ENCODE data around the gene CCNY. TPM values are rescaled to one million over a fixed set of nuclear protein-coding genes. Genes with fewer than 3 reads are reported as not detected.
A peak's percentile ranks its signal among the peaks of the same experiment; 100 is the strongest.

Gene CCNY
- total RNA-seq, result 10 to 100 TPM; 22.4 to 35.1 (median 29.9) TPM

- Histone ChIP-seq H3K27ac (peak within 1 kb of the TSS; percentile 90), H3K4me3 (peak within 1 kb of the TSS; percentile 78), H3K36me3 (no peaks in the 10 kb centered on the region), H3K9me3 (no peaks in the 10 kb centered on the region), H3K27me3 (no peaks in the 10 kb centered on the region), H3K4me1 (peaks cover 70% of the 10 kb centered on the region)
- TF ChIP-seq, protein P1, sequence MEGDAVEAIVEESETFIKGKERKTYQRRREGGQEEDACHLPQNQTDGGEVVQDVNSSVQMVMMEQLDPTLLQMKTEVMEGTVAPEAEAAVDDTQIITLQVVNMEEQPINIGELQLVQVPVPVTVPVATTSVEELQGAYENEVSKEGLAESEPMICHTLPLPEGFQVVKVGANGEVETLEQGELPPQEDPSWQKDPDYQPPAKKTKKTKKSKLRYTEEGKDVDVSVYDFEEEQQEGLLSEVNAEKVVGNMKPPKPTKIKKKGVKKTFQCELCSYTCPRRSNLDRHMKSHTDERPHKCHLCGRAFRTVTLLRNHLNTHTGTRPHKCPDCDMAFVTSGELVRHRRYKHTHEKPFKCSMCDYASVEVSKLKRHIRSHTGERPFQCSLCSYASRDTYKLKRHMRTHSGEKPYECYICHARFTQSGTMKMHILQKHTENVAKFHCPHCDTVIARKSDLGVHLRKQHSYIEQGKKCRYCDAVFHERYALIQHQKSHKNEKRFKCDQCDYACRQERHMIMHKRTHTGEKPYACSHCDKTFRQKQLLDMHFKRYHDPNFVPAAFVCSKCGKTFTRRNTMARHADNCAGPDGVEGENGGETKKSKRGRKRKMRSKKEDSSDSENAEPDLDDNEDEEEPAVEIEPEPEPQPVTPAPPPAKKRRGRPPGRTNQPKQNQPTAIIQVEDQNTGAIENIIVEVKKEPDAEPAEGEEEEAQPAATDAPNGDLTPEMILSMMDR (IDR thresholded peaks at IDR 0.05), result no peak
- TF ChIP-seq EP300 (IDR thresholded peaks at IDR 0.05) (no peak), POLR2AphosphoS5 (IDR thresholded peaks at IDR 0.05) (peak in 1 of 3 donors; percentile 67), POLR2A (IDR thresholded peaks at IDR 0.05) (peak in 1 of 2 donors; percentile 43)
- peak; percentile 86 to 88 for DNase-seq (ENCODE audit: low spot score in 2 of 2)
- 0% methylated on average over 23 of the region's 109 CpGs for WGBS
These were observed at the start of gene CCNY for GRCh38 chr10:35336084-35336831. Gene CCNY, plus strand, starts transcription at chr10:35336509. Its CDS starts 545 bp downstream, at chr10:35337054.

GRCh38 chr10:35289198-35289597 is 47.1 kb upstream of the CCNY start:
- no peak for DNase-seq (ENCODE audit: low spot score in 2 of 2)
- Histone ChIP-seq H3K27ac (no peak overlapping the region), H3K4me3 (no peak overlapping the region), H3K27me3 (no peaks in the 10 kb centered on the region), H3K9me3 (no peaks in the 10 kb centered on the region), H3K4me1 (no peaks in the 10 kb centered on the region), H3K36me3 (no peaks in the 10 kb centered on the region)
- TF ChIP-seq, protein P1 (IDR thresholded peaks at IDR 0.05), result no peak
- TF ChIP-seq EP300 (IDR thresholded peaks at IDR 0.05), result no peak
- TF ChIP-seq POLR2A (IDR thresholded peaks at IDR 0.05), result no peak
- TF ChIP-seq POLR2AphosphoS5 (IDR thresholded peaks at IDR 0.05), result no peak
- WGBS, result 96% methylated on average over 1 of the region's 1 CpG

GRCh38 chr10:35294506-35294905 is 41.8 kb upstream of the CCNY start:
- TF ChIP-seq, protein P1 (IDR thresholded peaks at IDR 0.05), result no peak
- TF ChIP-seq POLR2AphosphoS5 (IDR thresholded peaks at IDR 0.05), result no peak
- TF ChIP-seq EP300 (IDR thresholded peaks at IDR 0.05), result no peak
- WGBS, result 90% methylated on average over 1 of the region's 1 CpG
- H3K36me3 ChIP-seq, result no peaks in the 10 kb centered on the region

GRCh38 chr10:35299016-35299415 is 37.3 kb upstream of the CCNY start:
- Histone ChIP-seq H3K9me3 (no peaks in the 10 kb centered on the region), H3K4me3 (no peak overlapping the region), H3K27me3 (no peaks in the 10 kb centered on the region), H3K4me1 (no peaks in the 10 kb centered on the region), H3K27ac (no peak overlapping the region), H3K36me3 (no peaks in the 10 kb centered on the region)
- WGBS, result 58% methylated on average over 3 of the region's 3 CpGs
- TF ChIP-seq POLR2AphosphoS5 (IDR thresholded peaks at IDR 0.05) (no peak), POLR2A (IDR thresholded peaks at IDR 0.05) (no peak), EP300 (IDR thresholded peaks at IDR 0.05) (no peak)
- TF ChIP-seq, protein P1 (IDR thresholded peaks at IDR 0.05), result no peak
- no peak for DNase-seq (ENCODE audit: low spot score in 2 of 2)

More at GRCh38 chr10:35294506-35294905, 41.8 kb upstream of the CCNY start:
- Histone ChIP-seq H3K9me3 (no peaks in the 10 kb centered on the region), H3K27ac (no peak overlapping the region), H3K4me1 (no peaks in the 10 kb centered on the region), H3K27me3 (no peaks in the 10 kb centered on the region), H3K4me3 (no peak overlapping the region)
- no peak for DNase-seq (ENCODE audit: low spot score in 2 of 2)

DNA sequence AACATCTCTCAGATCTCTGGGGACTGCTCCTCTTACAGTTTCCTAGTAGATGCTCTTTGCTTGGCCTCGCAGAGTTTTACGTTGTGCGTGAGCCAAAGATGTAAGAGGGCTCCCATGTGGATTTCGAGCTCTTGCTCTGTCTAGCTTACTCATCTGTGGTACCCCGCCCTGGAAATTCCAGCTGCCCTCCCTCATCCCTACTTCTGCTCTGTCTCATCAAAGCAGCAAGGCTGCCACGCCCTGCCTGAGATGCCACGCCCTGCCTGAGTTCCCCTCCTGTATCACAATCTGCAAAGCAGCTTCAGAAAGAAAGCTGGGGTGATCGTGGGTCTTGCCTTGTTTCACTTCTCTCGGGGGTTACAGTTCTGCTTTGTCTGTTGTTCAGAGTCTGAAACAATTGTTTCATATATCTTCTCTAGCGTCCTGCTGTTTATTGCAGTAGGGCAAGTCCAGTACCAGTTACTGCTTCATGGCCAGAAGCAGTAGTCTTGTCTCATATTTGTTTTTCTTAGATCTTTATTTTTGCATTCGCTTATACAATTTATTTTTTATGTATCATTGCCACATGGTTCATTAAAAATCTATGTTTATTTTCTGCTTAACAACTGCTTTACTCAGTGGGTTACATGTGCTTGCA is 36.1 kb upstream of the CCNY start:
- 24% methylated on average over 11 of the region's 11 CpGs for WGBS
- no peaks in the 10 kb centered on the region for H3K36me3 ChIP-seq
- peak; percentile 80 to 85 for DNase-seq (ENCODE audit: low spot score in 2 of 2)
- no peaks in the 10 kb centered on the region for H3K4me1 ChIP-seq
- H3K9me3 ChIP-seq, result no peaks in the 10 kb centered on the region
- no peak overlapping the region for H3K27ac ChIP-seq
- H3K27me3 ChIP-seq, result no peaks in the 10 kb centered on the region
- no peak overlapping the region for H3K4me3 ChIP-seq
- no peak for TF ChIP-seq POLR2AphosphoS5 (IDR thresholded peaks at IDR 0.05)
- TF ChIP-seq, protein P1 (IDR thresholded peaks at IDR 0.05), result no peak
- no peak for TF ChIP-seq EP300 (IDR thresholded peaks at IDR 0.05)
- no peak for TF ChIP-seq POLR2A (IDR thresholded peaks at IDR 0.05)

All from suprapubic skin (tissue), 4 donors.